GM23248 (cell line): ENCODE measurements around the gene MDFIC. TPM values are rescaled to one million over a fixed set of nuclear protein-coding genes. Genes with fewer than 3 reads are reported as not detected.
A peak's percentile ranks its signal among the peaks of the same experiment; 100 is the strongest.

Experiments
- DNase-seq: peaks from one replicate; pipeline ENCODE4 v3.0.0-alpha.2; 2015
- H2AFZ ChIP-seq: fragments of 200-600 bp; sonication (generic); 2 replicates; pipeline ENCODE4 v1.6.1; 2016; ENCODE audit warnings: antibody characterized with exemption
- H3F3A ChIP-seq: fragments of 200-600 bp; sonication (generic); 2 replicates; pipeline ENCODE4 v1.6.1; 2016; ENCODE audit warnings: mild to moderate bottlenecking, antibody characterized with exemption, mixed run types; ENCODE audit not compliant: insufficient read depth
- H3K27ac ChIP-seq: fragments of 200-600 bp; sonication (generic); 2 replicates; pipeline ENCODE4 v1.5.1; 2016; ENCODE audit warnings: mild to moderate bottlenecking
- H3K27me3 ChIP-seq: fragments of 200-600 bp; sonication (generic); replicated peaks from 2 replicates; pipeline ENCODE4 v1.6.1; 2016; ENCODE audit warnings: mild to moderate bottlenecking; ENCODE audit not compliant: insufficient read depth
- H3K36me3 ChIP-seq: fragments of 200-600 bp; sonication (generic); 2 replicates; pipeline ENCODE4 v1.6.1; 2016; ENCODE audit warnings: low read depth, mild to moderate bottlenecking
- H3K4me1 ChIP-seq: fragments of 200-600 bp; sonication (generic); 2 replicates; pipeline ENCODE4 v1.6.1; 2016; ENCODE audit warnings: mild to moderate bottlenecking; ENCODE audit not compliant: insufficient read depth
- H3K4me2 ChIP-seq: fragments of 200-600 bp; sonication (generic); one replicate; pipeline ENCODE4 v1.6.1; 2016; ENCODE audit warnings: mild to moderate bottlenecking; ENCODE audit not compliant: unreplicated experiment
- H3K4me3 ChIP-seq: fragments of 200-600 bp; sonication (generic); 2 replicates; pipeline ENCODE4 v1.5.1; 2016; ENCODE audit warnings: mild to moderate bottlenecking
- H3K79me2 ChIP-seq: fragments of 200-600 bp; sonication (generic); 2 replicates; pipeline ENCODE4 v1.6.1; 2016; ENCODE audit warnings: mild to moderate bottlenecking; ENCODE audit not compliant: insufficient read depth
- H3K9ac ChIP-seq: fragments of 200-600 bp; sonication (generic); 2 replicates; pipeline ENCODE4 v1.6.1; 2016; ENCODE audit warnings: mild to moderate bottlenecking
- H3K9me2 ChIP-seq: fragments of 200-600 bp; sonication (generic); 2 replicates; pipeline ENCODE4 v1.6.1; 2016; ENCODE audit warnings: mixed run types, mild to moderate bottlenecking, moderate library complexity; ENCODE audit not compliant: insufficient read depth
- H3K9me3 ChIP-seq: fragments of 200-600 bp; sonication (generic); one replicate; pipeline ENCODE4 v1.6.1; 2017; ENCODE audit warnings: low read depth
- H4K20me1 ChIP-seq: fragments of 200-600 bp; sonication (generic); 2 replicates; pipeline ENCODE4 v1.6.0; 2016; ENCODE audit not compliant: insufficient read depth
- EZH2 ChIP-seq: fragments of 200-600 bp; sonication (generic); IDR thresholded peaks from 2 replicates; pipeline ENCODE4 v1.6.1; 2018; ENCODE audit warnings: antibody characterized with exemption, mild to moderate bottlenecking; ENCODE audit not compliant: insufficient read depth, poor library complexity, severe bottlenecking
- EZH2phosphoT487 ChIP-seq: fragments of 200-600 bp; sonication (generic); IDR thresholded peaks from 2 replicates; pipeline ENCODE4 v1.6.1; 2018; ENCODE audit warnings: antibody characterized with exemption, moderate library complexity, mild to moderate bottlenecking, low read depth; ENCODE audit not compliant: insufficient read depth
- WGBS, 2 experiments: methylation state at CpG; one replicate each; pipeline ENCODE4 v1.1.6; 2015 to 2017; ENCODE audit warnings: low lambda C conversion rate in 2 of 2, low coverage in 1 of 2; ENCODE audit errors: missing lambda C conversion rate in 2 of 2; 5-methylcytosine and 5-hydroxymethylcytosine counted together
- in situ Hi-C: fragments of 300-500 bp; cut with MboI; formaldehyde crosslinking; loops from 2 replicates; pipeline ENCODE4 v1.15.0; 2020
- polyA plus RNA-seq: library from polyadenylated mRNA; unstranded; fragments of >200 nt; fragmentation: Nextera tagmentation; extraction: Ambion mirVana; gene quantifications from 2 replicates; pipeline ENCODE4 v1.2.1, GENCODE V29; 2016
- total RNA-seq: library from RNA; depleted of rRNA; stranded (reverse); fragments of >200 nt; shearing (Covaris generic); gene quantifications from 2 replicates; pipeline ENCODE4 v1.2.3, GENCODE V29; 2014

Gene MDFIC
- total and polyA plus RNA-seq, 2 experiments from 2014 or later: 23.0 to 50.3 TPM

DNA sequence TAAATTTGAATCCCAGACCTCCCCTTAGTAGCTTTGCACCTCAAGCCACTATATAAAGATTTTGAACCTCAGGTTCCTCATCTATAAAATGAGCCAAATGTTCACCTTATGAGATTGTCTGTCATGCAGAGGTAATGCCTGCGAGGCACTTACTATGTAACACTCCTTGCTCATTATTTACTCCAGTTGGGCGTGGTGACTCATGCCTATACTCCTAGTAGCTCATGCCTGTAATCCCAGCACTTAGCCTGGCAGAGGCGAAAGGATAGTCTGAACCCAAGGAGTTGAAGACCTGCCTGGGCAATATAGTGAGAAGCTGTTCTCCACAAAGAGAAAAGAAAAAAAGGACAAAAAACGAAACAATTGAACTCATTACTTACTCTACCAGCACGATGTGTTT is 82.2 kb downstream of the MDFIC start:
- Histone ChIP-seq H3K9ac (no peak overlapping the region), H3K27ac (no peak overlapping the region), H4K20me1 (no peaks in the 10 kb centered on the region; the same call in 1 of the 2 replicates), H3F3A (peaks cover 12% of the 10 kb centered on the region), H3K36me3 (no peaks in the 10 kb centered on the region), H3K79me2 (peaks cover 25% of the 10 kb centered on the region), H3K4me2 (no peak overlapping the region), H3K4me3 (no peak overlapping the region), H2AFZ (no peak overlapping the region), H3K9me2 (no peaks in the 10 kb centered on the region), H3K9me3 (no peaks in the 10 kb centered on the region), H3K4me1 (peaks cover 13% of the 10 kb centered on the region), H3K27me3 (no peaks in the 10 kb centered on the region)
- in situ Hi-C loops: no loop called here
- WGBS, 2 experiments: 96 to 100% methylated on average over 5 of the region's 5 CpGs
- peak; percentile 5 for DNase-seq
- TF ChIP-seq EZH2phosphoT487 (no peak), EZH2 (no peak)

DNA sequence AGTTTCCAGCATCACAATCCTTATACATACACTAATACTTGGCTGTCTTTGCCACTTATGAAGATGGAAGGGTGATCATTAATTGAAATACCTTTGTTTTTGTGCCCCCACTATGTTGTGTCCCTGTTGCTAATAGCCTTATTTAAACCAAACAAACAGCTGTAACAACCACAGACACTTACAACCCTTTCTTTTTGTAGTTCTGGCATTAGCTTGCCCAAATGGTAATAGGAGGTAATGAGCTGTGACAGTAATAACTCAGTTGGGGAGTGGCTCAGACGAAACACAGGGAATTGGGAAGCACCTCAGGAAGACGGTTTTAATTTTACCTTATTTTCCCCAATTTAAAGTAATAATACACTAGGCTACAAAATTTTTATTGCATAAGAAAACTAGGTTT is 83.4 kb downstream of the MDFIC start:
- H3K4me2 ChIP-seq: no peak overlapping the region
- no peaks in the 10 kb centered on the region for H3K27me3 ChIP-seq
- H3K9me3 ChIP-seq: no peaks in the 10 kb centered on the region
- WGBS, 2 experiments: 95 to 96% methylated on average over 2 of the region's 2 CpGs
- in situ Hi-C loops: no loop called here
- H3K36me3 ChIP-seq: no peaks in the 10 kb centered on the region
- H3F3A ChIP-seq: peaks cover 21% of the 10 kb centered on the region
- no peak overlapping the region for H3K4me3 ChIP-seq
- no peaks in the 10 kb centered on the region; the same call in 1 of the 2 replicates for H4K20me1 ChIP-seq
- TF ChIP-seq EZH2phosphoT487: no peak
- no peak for TF ChIP-seq EZH2
- H2AFZ ChIP-seq: no peak overlapping the region
- peaks cover 25% of the 10 kb centered on the region for H3K4me1 ChIP-seq
- no peak for DNase-seq
- H3K27ac ChIP-seq: no peak overlapping the region
- 0 out of 2 replicates have a peak, but pooled peaks cover 14% of the 10 kb centered on the region for H3K79me2 ChIP-seq
- no peaks in the 10 kb centered on the region for H3K9me2 ChIP-seq
- no peak overlapping the region for H3K9ac ChIP-seq

DNA sequence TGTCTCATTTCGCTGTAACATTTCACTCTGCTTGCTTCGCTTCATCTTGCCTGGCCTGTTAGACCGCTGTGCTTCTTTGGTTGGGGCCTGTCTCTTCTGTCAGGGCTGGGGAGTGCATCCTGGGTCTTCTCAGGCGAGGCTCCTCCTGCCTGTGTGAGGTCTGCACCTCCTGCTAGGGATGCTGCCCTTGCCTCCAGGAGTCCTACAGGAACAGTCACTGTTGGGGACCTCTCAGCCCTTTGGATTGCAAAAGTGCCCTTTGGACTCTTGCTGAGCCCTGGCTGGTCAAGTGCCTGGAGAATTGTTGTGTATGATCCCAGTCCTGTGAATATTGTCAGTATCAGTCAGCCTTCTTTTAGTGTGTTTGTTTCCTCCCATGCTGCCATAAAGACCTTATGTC is 84.1 kb downstream of the MDFIC start:
- H3K4me3 ChIP-seq: no peak overlapping the region
- no peak overlapping the region for H3K4me2 ChIP-seq
- H3K27ac ChIP-seq: no peak overlapping the region
- in situ Hi-C loops: no loop called here
- H3K9me2 ChIP-seq: no peaks in the 10 kb centered on the region
- 99 to 100% methylated on average over 4 of the region's 4 CpGs for WGBS, 2 experiments
- peaks cover 27% of the 10 kb centered on the region for H3K4me1 ChIP-seq
- H3K36me3 ChIP-seq: no peaks in the 10 kb centered on the region
- 0 out of 2 replicates have a peak, but pooled peaks cover 13% of the 10 kb centered on the region for H3K79me2 ChIP-seq
- no peak overlapping the region for H2AFZ ChIP-seq
- no peak overlapping the region for H3K9ac ChIP-seq
- no peak for DNase-seq
- peaks cover 25% of the 10 kb centered on the region for H3F3A ChIP-seq
- no peaks in the 10 kb centered on the region; the same call in 1 of the 2 replicates for H4K20me1 ChIP-seq
- H3K9me3 ChIP-seq: no peaks in the 10 kb centered on the region
- H3K27me3 ChIP-seq: no peaks in the 10 kb centered on the region
- no peak for TF ChIP-seq EZH2phosphoT487
- no peak for TF ChIP-seq EZH2

DNA sequence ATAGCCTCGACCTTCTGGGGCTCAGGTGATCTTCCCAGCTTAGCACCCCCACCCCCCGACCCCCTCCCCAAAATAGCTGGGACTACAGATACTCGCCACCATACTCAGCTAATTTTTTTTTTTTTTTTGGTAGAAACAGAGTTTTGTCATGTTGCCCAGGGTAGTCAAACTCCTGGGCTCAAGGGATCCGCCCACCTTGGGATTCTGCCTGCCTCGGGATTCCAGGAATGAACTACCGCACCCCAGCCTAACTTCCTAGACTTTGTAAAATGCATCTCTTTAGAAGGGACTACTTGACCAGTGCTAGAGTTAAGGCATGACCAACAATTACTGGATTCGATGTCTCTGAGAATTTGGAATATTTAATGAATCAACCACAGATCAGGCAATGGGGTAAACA is 85.9 kb downstream of the MDFIC start:
- no peak overlapping the region for H3K9ac ChIP-seq
- no peaks in the 10 kb centered on the region for H3K9me2 ChIP-seq
- no peak overlapping the region for H2AFZ ChIP-seq
- no peaks in the 10 kb centered on the region; the same call in 1 of the 2 replicates for H4K20me1 ChIP-seq
- H3K27me3 ChIP-seq: no peaks in the 10 kb centered on the region
- peaks cover 25% of the 10 kb centered on the region for H3F3A ChIP-seq
- peaks cover 28% of the 10 kb centered on the region; the same call in 1 of the 2 replicates for H3K79me2 ChIP-seq
- no peak overlapping the region for H3K4me2 ChIP-seq
- H3K4me3 ChIP-seq: no peak overlapping the region
- H3K36me3 ChIP-seq: no peaks in the 10 kb centered on the region
- in situ Hi-C loops: no loop called here
- TF ChIP-seq EZH2phosphoT487: no peak
- no peak for TF ChIP-seq EZH2
- H3K27ac ChIP-seq: peak overlapping the region; percentile 31; the same call in 1 of the 2 replicates
- H3K9me3 ChIP-seq: no peaks in the 10 kb centered on the region
- peaks cover 27% of the 10 kb centered on the region for H3K4me1 ChIP-seq
- DNase-seq: no peak
- 86 to 89% methylated on average over 7 of the region's 7 CpGs for WGBS, 2 experiments
